H1 (cell line): ENCODE data around the gene SH2B2. TPM values are rescaled to one million over a fixed set of nuclear protein-coding genes. Genes with fewer than 3 reads are reported as not detected.

Experiments
- CTCF ChIA-PET: fragments of 300-600 bp; sonication (Branson Sonifier 250); formaldehyde crosslinking; loops from one replicate; lab custom pipeline; 2021; ENCODE audit not compliant: partially characterized antibody; lab: Charles Lee
- POLR2A ChIA-PET: fragments of 300-600 bp; sonication (Branson Sonifier 250); formaldehyde crosslinking; loops from one replicate; lab custom pipeline; 2021; ENCODE audit warnings: inconsistent platforms; ENCODE audit not compliant: partially characterized antibody; lab: Charles Lee
- DNase-seq, 2 experiments: peaks; one replicate each; pipeline versions ENCODE4 v3.0.0 to v3.0.0-alpha.2; 2010 to 2022; ENCODE audit warnings: low spot score in 2 of 2, low read depth in 1 of 2, mixed read lengths in 1 of 2
- FAIRE-seq: peaks from 2 replicates; lab custom pipeline; 2011; peaks lifted over from hg19 to GRCh38; lab: Jason Lieb, UNC
- H2AFZ ChIP-seq: 2 replicates; pipeline ENCODE4 v1.8.1; 2012; ENCODE audit warnings: low read length, inconsistent platforms
- H2AK5ac ChIP-seq: 2 replicates; pipeline ENCODE4 v1.6.1; 2013; ENCODE audit warnings: low read depth, low read length
- H2BK120ac ChIP-seq: replicated peaks from 2 replicates; pipeline ENCODE3; 2013; ENCODE audit warnings: low read depth, low read length, inconsistent platforms
- H2BK12ac ChIP-seq: 2 replicates; pipeline ENCODE4 v1.6.1; 2013; ENCODE audit warnings: low read depth, low read length
- H2BK15ac ChIP-seq: 2 replicates; pipeline ENCODE4 v1.6.1; 2013; ENCODE audit warnings: low read length
- H2BK20ac ChIP-seq: 2 replicates; pipeline ENCODE4 v1.6.1; 2013; ENCODE audit warnings: low read length
- H2BK5ac ChIP-seq: 2 replicates; pipeline ENCODE4 v1.6.1; 2013; ENCODE audit warnings: low read depth, low read length
- H3K14ac ChIP-seq: 2 replicates; pipeline ENCODE4 v1.6.1; 2013; ENCODE audit warnings: inconsistent platforms; ENCODE audit not compliant: insufficient read length
- H3K18ac ChIP-seq: 2 replicates; pipeline ENCODE4 v1.6.1; 2013; ENCODE audit warnings: low read length; ENCODE audit errors: extremely low read depth
- H3K23ac ChIP-seq: 2 replicates; pipeline ENCODE4 v1.6.1; 2013; ENCODE audit warnings: inconsistent platforms; ENCODE audit not compliant: insufficient read length
- H3K23me2 ChIP-seq: 2 replicates; pipeline ENCODE4 v1.6.1; 2013; ENCODE audit warnings: low read depth, low read length
- H3K27ac ChIP-seq: 2 replicates; pipeline ENCODE4 v1.6.1; 2011; ENCODE audit warnings: low read depth, low read length, inconsistent platforms
- H3K27me3 ChIP-seq, 4 experiments: replicated peaks in 1 of 4; 1 replicate in 1 of 4; 2 replicates in 3 of 4; pipeline versions ENCODE4 v1.6.1 to v1.8.1; 2011 to 2013; ENCODE audit warnings: low read length in 3 of 4, mild to moderate bottlenecking in 3 of 4, inconsistent platforms in 2 of 4, mixed read lengths in 2 of 4, moderate library complexity in 1 of 4; ENCODE audit not compliant: control insufficient read depth in 3 of 4, insufficient read depth in 3 of 4; ENCODE audit errors: extremely low read depth in 1 of 4
- H3K36me3 ChIP-seq, 4 experiments: 2 replicates each; pipeline versions ENCODE4 v1.6.1 to v1.8.1; 2011 to 2013; ENCODE audit warnings: mild to moderate bottlenecking in 4 of 4, low read length in 3 of 4, moderate library complexity in 2 of 4, control low read depth in 1 of 4, inconsistent platforms in 1 of 4; ENCODE audit not compliant: insufficient read depth in 4 of 4, control insufficient read depth in 2 of 4
- H3K4ac ChIP-seq: replicated peaks from 2 replicates; pipeline ENCODE3; 2013; ENCODE audit warnings: low read length, low read depth, mixed read lengths, inconsistent platforms; ENCODE audit not compliant: insufficient read length
- H3K4me1 ChIP-seq, 4 experiments: replicated peaks in 1 of 4; 1 replicate in 1 of 4; 2 replicates in 3 of 4; pipeline versions ENCODE4 v1.6.1 to v1.8.1; 2011 to 2013; ENCODE audit warnings: low read length in 3 of 4, inconsistent platforms in 2 of 4, mixed read lengths in 1 of 4; ENCODE audit not compliant: insufficient read depth in 4 of 4, control insufficient read depth in 3 of 4
- H3K4me2 ChIP-seq, 2 experiments: 2 replicates each; pipeline versions ENCODE4 v1.6.1 to v1.8.1; 2011 to 2013; ENCODE audit warnings: low read depth in 2 of 2, low read length in 2 of 2, control low read depth in 1 of 2, inconsistent platforms in 1 of 2, mild to moderate bottlenecking in 1 of 2; ENCODE audit not compliant: insufficient read depth in 1 of 2
- H3K4me3 ChIP-seq, 4 experiments: fragments of 200-600, 300-600 bp in 1 of 4; sonication (generic), shearing (Covaris generic), sonication (Bioruptor Twin) in 1 of 4; 2 replicates each; pipeline versions ENCODE4 v1.5.1 to v1.8.1; 2011 to 2016; ENCODE audit warnings: low read length in 4 of 4, low read depth in 3 of 4, control low read depth in 2 of 4, inconsistent platforms in 2 of 4, mild to moderate bottlenecking in 2 of 4, mixed read lengths in 1 of 4, moderate library complexity in 1 of 4; ENCODE audit not compliant: insufficient read depth in 2 of 4; ENCODE audit errors: extremely low read depth in 1 of 4
- H3K56ac ChIP-seq: replicated peaks from 2 replicates; pipeline ENCODE3; 2013; ENCODE audit warnings: low read depth, mild to moderate bottlenecking, mixed read lengths, low read length, inconsistent platforms; ENCODE audit not compliant: insufficient read length
- H3K79me1 ChIP-seq: 2 replicates; pipeline ENCODE4 v1.6.1; 2013; ENCODE audit warnings: low read depth, low read length, control low read depth
- H3K79me2 ChIP-seq, 2 experiments: 2 replicates each; pipeline versions ENCODE4 v1.6.1 to v1.8.1; 2012 to 2013; ENCODE audit warnings: low read length in 2 of 2, mild to moderate bottlenecking in 2 of 2, inconsistent platforms in 1 of 2; ENCODE audit not compliant: insufficient read depth in 2 of 2, control insufficient read depth in 1 of 2
- H3K9ac ChIP-seq, 4 experiments: replicated peaks in 1 of 4; 1 replicate in 1 of 4; 2 replicates in 3 of 4; pipeline versions ENCODE4 v1.6.1 to v1.8.1; 2011 to 2013; ENCODE audit warnings: low read depth in 3 of 4, low read length in 3 of 4, control low read depth in 2 of 4, mild to moderate bottlenecking in 2 of 4, moderate library complexity in 2 of 4, inconsistent platforms in 1 of 4; ENCODE audit errors: extremely low read depth in 1 of 4
- H3K9me3 ChIP-seq, 2 experiments: 2 replicates each; pipeline versions ENCODE4 v1.6.1 to v1.8.1; 2012 to 2013; ENCODE audit warnings: mild to moderate bottlenecking in 2 of 2, moderate library complexity in 2 of 2, control low read depth in 1 of 2, inconsistent platforms in 1 of 2, low read depth in 1 of 2, low read length in 1 of 2, mixed read lengths in 1 of 2; ENCODE audit not compliant: insufficient read depth in 2 of 2
- H4K20me1 ChIP-seq, 2 experiments: replicated peaks in 1 of 2; 2 replicates each; pipeline versions ENCODE3 to v1.8.1; 2011 to 2013; ENCODE audit warnings: inconsistent platforms in 2 of 2, low read length in 2 of 2, mild to moderate bottlenecking in 1 of 2; ENCODE audit not compliant: insufficient read depth in 2 of 2, control insufficient read depth in 1 of 2
- H4K5ac ChIP-seq: 2 replicates; pipeline ENCODE4 v1.6.1; 2013; ENCODE audit warnings: low read length, low read depth, mixed read lengths, inconsistent platforms; ENCODE audit not compliant: insufficient read length
- H4K8ac ChIP-seq: 2 replicates; pipeline ENCODE4 v1.8.0; 2013; ENCODE audit warnings: mild to moderate bottlenecking, moderate library complexity, low read length, inconsistent platforms; ENCODE audit not compliant: insufficient read depth; ENCODE audit errors: extremely low read depth
- H4K91ac ChIP-seq: replicated peaks from 2 replicates; pipeline ENCODE3; 2013; ENCODE audit warnings: low read length, mixed read lengths, inconsistent platforms; ENCODE audit not compliant: insufficient read length
- CREB1 ChIP-seq: IDR thresholded peaks from 2 replicates; pipeline ENCODE4 v1.6.1; 2012; ENCODE audit warnings: inconsistent platforms
- CTCF ChIP-seq, 3 experiments: IDR thresholded peaks; 1 replicate in 2 of 3; 2 replicates in 1 of 3; pipeline versions ENCODE4 v1.5.1 to v1.6.1; 2011; ENCODE audit warnings: low read length in 3 of 3, mild to moderate bottlenecking in 3 of 3, inconsistent platforms in 2 of 3, low read depth in 1 of 3, moderate library complexity in 1 of 3; ENCODE audit not compliant: insufficient read depth in 1 of 3; ENCODE audit errors: control extremely low read depth in 1 of 3
- FOSL1 ChIP-seq: IDR thresholded peaks from 2 replicates; pipeline ENCODE4 v1.6.1; 2011; ENCODE audit warnings: mild to moderate bottlenecking, low read depth, low read length, moderate library complexity; ENCODE audit not compliant: insufficient read depth
- KDM4A ChIP-seq: IDR thresholded peaks from one replicate; pipeline ENCODE4 v1.7.1; 2012; ENCODE audit warnings: low read depth, mild to moderate bottlenecking, moderate library complexity, low read length, inconsistent platforms; ENCODE audit not compliant: severe bottlenecking
- NRF1 ChIP-seq: IDR thresholded peaks from 2 replicates; pipeline ENCODE4 v1.6.1; 2011; ENCODE audit warnings: mild to moderate bottlenecking, low read depth, low read length, improper control_type of control experiment
- POLR2AphosphoS5 ChIP-seq: IDR thresholded peaks from 2 replicates; pipeline ENCODE4 v1.6.1; 2011; ENCODE audit warnings: low read depth, low read length
- RFX5 ChIP-seq: IDR thresholded peaks from 2 replicates; pipeline ENCODE4 v1.6.1; 2011; ENCODE audit warnings: low read depth, low read length, improper control_type of control experiment, borderline replicate concordance
- SP1 ChIP-seq: IDR thresholded peaks from 2 replicates; pipeline ENCODE4 v1.6.1; 2011; ENCODE audit warnings: low read depth, low read length
- SUZ12 ChIP-seq: fragments of 200-600 bp; sonication (generic); IDR thresholded peaks from 2 replicates; pipeline ENCODE4 v1.6.1; 2012; ENCODE audit warnings: mild to moderate bottlenecking, inconsistent platforms, low read length, moderate library complexity, mixed read lengths
- USF2 ChIP-seq: IDR thresholded peaks from 2 replicates; pipeline ENCODE4 v1.6.1; 2011; ENCODE audit warnings: low read length, improper control_type of control experiment
- WGBS, 2 experiments: shearing (Covaris generic) in 1 of 2; methylation state at CpG; one replicate each; pipeline versions ENCODE4 v1.1.6 to v1.1.7; 2013 to 2015; ENCODE audit warnings: low lambda C conversion rate in 2 of 2, mixed read lengths in 2 of 2, inconsistent platforms in 1 of 2, low coverage in 1 of 2, missing lambda C conversion rate in 1 of 2; ENCODE audit not compliant: insufficient replicate concordance in 2 of 2, insufficient coverage in 1 of 2, insufficient read length in 1 of 2; ENCODE audit errors: extremely low coverage in 1 of 2, missing lambda C conversion rate in 1 of 2; 5-methylcytosine and 5-hydroxymethylcytosine counted together
- polyA plus RNA-seq, 7 experiments: library from polyadenylated mRNA; depleted of rRNA in 3 of 7; stranded (reverse) in 5 of 7; unstranded in 2 of 7; fragments of >200 nt in 5 of 7; fragments of 200-250 nt in 2 of 7; gene quantifications; 1 replicate in 5 of 7; 2 replicates in 1 of 7; 4 replicates in 1 of 7; pipeline versions ENCODE4 v1.2.1 to v1.2.3, GENCODE V29; 2011 to 2013; ENCODE audit warnings: missing spikeins in 2 of 7, mixed read lengths in 2 of 7
- total RNA-seq: library from RNA; stranded (reverse); fragmentation: NEBNext Ultra II Directional; extraction: Animal tissue kit (Norgen Biotek cat#: 25700); gene quantifications from 2 replicates; pipeline ENCODE4 v1.2.1, GENCODE V29; 2021

The SH2B2 gene
- total and polyA plus RNA-seq, 2 of the 8 experiments (the other 6 are each of a cell fraction or from before 2014, with no cell fraction given), result 11.5 to 18.7 TPM

GRCh38 chr7:102255916-102256315 lies 30.8 kb upstream of the SH2B2 start:
- WGBS, 2 experiments, result 88% methylated on average over 15 of the region's 15 CpGs; no CpG with 5 or more reads in 1 of the 2 experiments
- ChIA-PET POLR2A (no interaction called here), CTCF (interaction anchor here (0.6 kb wide), 2 partner anchors 22 to 88 kb away, joined by 3 read pairs; no protein-coding TSS in a partner anchor)
- Histone ChIP-seq H3K4me3 (no peak overlapping the region), H2BK5ac (no peak overlapping the region), H3K18ac (no peak overlapping the region), H2AFZ (no peak overlapping the region), H3K9ac (no peak overlapping the region), H2BK20ac (no peak overlapping the region), H3K4me1 (peaks cover 0 to 5% (median 0%) of the 10 kb centered on the region in 4 experiments; a peak in 3 of 7 replicates), H3K4ac (no peak overlapping the region), H2AK5ac (no peak overlapping the region), H3K79me1 (no peaks in the 10 kb centered on the region), H4K8ac (no peak overlapping the region), H3K27ac (no peak overlapping the region), H2BK120ac (no peak overlapping the region), H2BK12ac (no peak overlapping the region), H3K36me3 (no peaks in the 10 kb centered on the region), H4K5ac (no peak overlapping the region), H3K56ac (no peak overlapping the region), H3K23me2 (no peaks in the 10 kb centered on the region), H4K91ac (no peak overlapping the region), H3K4me2 (no peak overlapping the region), H4K20me1 (no peaks in the 10 kb centered on the region), H3K23ac (no peak overlapping the region), H3K27me3 (no peaks in the 10 kb centered on the region), H3K9me3 (no peaks in the 10 kb centered on the region), H2BK15ac (no peak overlapping the region), H3K14ac (no peak overlapping the region), H3K79me2 (no peaks in the 10 kb centered on the region)
- TF ChIP-seq RFX5 (no peak), SP1 (no peak), NRF1 (no peak), FOSL1 (no peak), SUZ12 (no peak), POLR2AphosphoS5 (no peak), USF2 (no peak), CREB1 (no peak), CTCF (IDR thresholded peaks at IDR 0.05; ENCODE audit: control extremely low read depth in 1 of 3, insufficient read depth in 1 of 3, low read depth in 1 of 3, low read length in 3 of 3) (no peak), KDM4A (no peak)
- no peak for FAIRE-seq
- DNase-seq, result no peak
